Thyroid gland (tissue), 4 donors: ENCODE measurements around the gene RIPOR3. TPM values are rescaled to one million over a fixed set of nuclear protein-coding genes. Genes with fewer than 3 reads are reported as not detected.
"Not testable (repeated sequence)": the region's sequence is repeated elsewhere in the genome, so short reads cannot be mapped to it uniquely, and the experiment has no call there.

Experiments used
- DNase-seq, 2 donors: peaks; one replicate each; pipeline ENCODE4 v3.0.0-alpha.2; 2019
- H3K27ac ChIP-seq, 3 donors: fragments of 200-600 bp; sonication (generic); 1 replicate in 2 of 3; 2 replicates in 1 of 3; pipeline ENCODE4 v1.5.1; 2016 to 2019; ENCODE audit warnings: mild to moderate bottlenecking in 1 of 3, moderate library complexity in 1 of 3
- H3K27me3 ChIP-seq: fragments of 200-600 bp; sonication (generic); one replicate; pipeline ENCODE4 v1.5.1; 2019
- H3K36me3 ChIP-seq, 2 donors: fragments of 200-600 bp; sonication (generic); one replicate each; pipeline ENCODE4 v1.5.1; 2016 to 2019
- H3K4me1 ChIP-seq, 2 donors: fragments of 200-600 bp; sonication (generic); one replicate each; pipeline ENCODE4 v1.5.1; 2017 to 2019
- H3K4me3 ChIP-seq, 3 donors: fragments of 200-600 bp; sonication (generic); replicated peaks in 1 of 3; 1 replicate in 2 of 3; 2 replicates in 1 of 3; pipeline ENCODE4 v1.5.1; 2016; ENCODE audit warnings: mild to moderate bottlenecking in 1 of 3
- H3K9me3 ChIP-seq: fragments of 200-600 bp; sonication (generic); one replicate; pipeline ENCODE4 v1.5.1; 2017
- POLR2A ChIP-seq, 2 donors: fragments of 450-650 bp; IDR thresholded peaks; one replicate each; pipeline ENCODE4 v1.6.1; 2017; ENCODE audit warnings: antibody characterized with exemption in 2 of 2, mild to moderate bottlenecking in 2 of 2, moderate library complexity in 1 of 2
- WGBS, 2 donors: methylation state at CpG; one replicate each; pipeline ENCODE4 v1.1.5; 2017; 5-methylcytosine and 5-hydroxymethylcytosine counted together
- intact Hi-C: fragments of 100-400 bp; cut with DNase I; formaldehyde crosslinking; loops from one replicate; pipeline ENCODE4 v1.15.1; 2023
- total RNA-seq, 4 donors: library from RNA; depleted of rRNA; stranded (reverse); fragments of >200 nt; gene quantifications; one replicate each; pipeline ENCODE4 v1.2.3, GENCODE V29; 2016
- TF ChIP-seq, protein P1 (sequence below), 6 experiments: fragments of 200-600 bp in 3 of 6; fragments of 450-650 bp in 3 of 6; sonication (generic) in 3 of 6; IDR thresholded peaks; one replicate each; pipeline ENCODE4 v1.5.1; 2016 to 2019; ENCODE audit warnings: antibody characterized with exemption in 6 of 6, mild to moderate bottlenecking in 2 of 6, inconsistent platforms in 1 of 6, moderate library complexity in 1 of 6

RIPOR3 gene
- total RNA-seq, 4 donors from 2014 or later, result 6.2 to 23.9 (median 9.5) TPM

GRCh38 chr20:50602432-50603088 lies 88.8 kb downstream of the RIPOR3 start:
- Histone ChIP-seq H3K9me3 (no peaks in the 10 kb centered on the region), H3K27ac (no peak overlapping the region), H3K27me3 (no peaks in the 10 kb centered on the region), H3K4me3 (no peak overlapping the region), H3K4me1 (no peaks in the 10 kb centered on the region), H3K36me3 (no peaks in the 10 kb centered on the region)
- intact Hi-C loops, result no loop called here
- no peak for DNase-seq
- WGBS, 2 donors, result 89 to 94% methylated on average over 6 to 10 of the region's 15 CpGs
- no peak for TF ChIP-seq POLR2A (IDR thresholded peaks at IDR 0.05)
- TF ChIP-seq, protein P1, sequence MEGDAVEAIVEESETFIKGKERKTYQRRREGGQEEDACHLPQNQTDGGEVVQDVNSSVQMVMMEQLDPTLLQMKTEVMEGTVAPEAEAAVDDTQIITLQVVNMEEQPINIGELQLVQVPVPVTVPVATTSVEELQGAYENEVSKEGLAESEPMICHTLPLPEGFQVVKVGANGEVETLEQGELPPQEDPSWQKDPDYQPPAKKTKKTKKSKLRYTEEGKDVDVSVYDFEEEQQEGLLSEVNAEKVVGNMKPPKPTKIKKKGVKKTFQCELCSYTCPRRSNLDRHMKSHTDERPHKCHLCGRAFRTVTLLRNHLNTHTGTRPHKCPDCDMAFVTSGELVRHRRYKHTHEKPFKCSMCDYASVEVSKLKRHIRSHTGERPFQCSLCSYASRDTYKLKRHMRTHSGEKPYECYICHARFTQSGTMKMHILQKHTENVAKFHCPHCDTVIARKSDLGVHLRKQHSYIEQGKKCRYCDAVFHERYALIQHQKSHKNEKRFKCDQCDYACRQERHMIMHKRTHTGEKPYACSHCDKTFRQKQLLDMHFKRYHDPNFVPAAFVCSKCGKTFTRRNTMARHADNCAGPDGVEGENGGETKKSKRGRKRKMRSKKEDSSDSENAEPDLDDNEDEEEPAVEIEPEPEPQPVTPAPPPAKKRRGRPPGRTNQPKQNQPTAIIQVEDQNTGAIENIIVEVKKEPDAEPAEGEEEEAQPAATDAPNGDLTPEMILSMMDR (IDR thresholded peaks at IDR 0.05), result no peak

DNA sequence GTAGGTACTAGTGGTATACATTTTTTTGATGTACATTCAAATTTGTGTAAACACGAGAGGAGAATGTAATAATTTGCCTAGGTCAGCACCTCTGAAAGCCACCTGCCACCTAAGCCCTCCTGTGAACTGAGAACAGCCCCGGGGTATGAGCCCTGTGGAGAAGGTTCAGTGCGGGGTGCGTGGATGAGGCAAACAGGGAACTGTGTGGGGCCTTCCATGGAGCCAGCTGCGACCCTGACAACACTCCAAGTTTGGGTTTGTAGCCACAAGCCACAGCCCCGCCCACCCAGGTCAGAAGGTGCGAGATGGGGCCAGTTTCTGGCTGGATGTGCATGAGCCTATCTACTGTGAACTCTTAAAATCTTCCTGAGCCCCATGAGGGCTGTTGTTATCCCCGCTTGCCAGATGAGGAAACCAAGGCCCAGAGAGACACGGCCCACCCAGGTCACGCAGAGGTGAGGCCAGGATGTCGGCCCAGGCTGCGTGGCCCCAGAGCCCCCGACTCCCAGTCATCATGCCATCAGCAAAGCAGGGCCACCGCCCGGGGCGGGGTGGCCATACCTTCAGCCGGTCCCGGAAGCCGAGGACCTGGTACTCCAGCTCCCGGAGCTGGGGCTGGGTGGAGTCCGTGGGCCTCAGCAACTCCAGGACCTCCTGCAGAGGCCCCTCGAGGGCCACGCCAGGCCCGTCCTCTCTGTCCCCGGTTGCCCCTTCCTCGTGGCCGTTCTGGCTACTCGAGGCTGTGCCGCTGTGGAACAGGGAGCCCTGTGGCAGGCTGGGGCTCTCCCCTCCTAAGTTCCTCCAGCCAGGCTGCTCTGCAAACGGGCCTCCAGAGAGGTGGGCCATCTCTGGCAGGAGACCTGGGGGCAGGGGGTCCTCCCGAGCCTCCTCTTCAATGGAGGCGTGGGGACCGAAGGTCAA lies 89.6 kb downstream of the RIPOR3 start:
- H3K36me3 ChIP-seq, result no peaks in the 10 kb centered on the region
- H3K27ac ChIP-seq, result no peak overlapping the region
- TF ChIP-seq, protein P1 (IDR thresholded peaks at IDR 0.05), result no peak
- no peak for TF ChIP-seq POLR2A (IDR thresholded peaks at IDR 0.05)
- DNase-seq, result no peak
- intact Hi-C loops, result no loop called here
- H3K27me3 ChIP-seq, result no peaks in the 10 kb centered on the region
- no peak overlapping the region for H3K4me3 ChIP-seq
- no peaks in the 10 kb centered on the region for H3K4me1 ChIP-seq
- H3K9me3 ChIP-seq, result no peaks in the 10 kb centered on the region
- WGBS, 2 donors, result 87 to 89% methylated on average over 8 to 12 of the region's 33 CpGs

- no peaks in the 10 kb centered on the region for H3K27me3 ChIP-seq
- TF ChIP-seq POLR2A (IDR thresholded peaks at IDR 0.05), result no peak
- TF ChIP-seq, protein P1 (IDR thresholded peaks at IDR 0.05), result no peak
- no peak for DNase-seq
- no peak overlapping the region for H3K4me3 ChIP-seq
- WGBS, 2 donors, result 81 to 84% methylated on average over 12 of the region's 12 CpGs
- no peaks in the 10 kb centered on the region for H3K4me1 ChIP-seq
- no peak overlapping the region for H3K27ac ChIP-seq
- intact Hi-C loops, result no loop called here
- H3K9me3 ChIP-seq, result no peaks in the 10 kb centered on the region
- no peaks in the 10 kb centered on the region for H3K36me3 ChIP-seq
Measured at GRCh38 chr20:50600281-50600895, 91.0 kb downstream of the RIPOR3 start.

GRCh38 chr20:50598768-50599167 lies 92.6 kb downstream of the RIPOR3 start:
- H3K4me3 ChIP-seq, H3K4me1 ChIP-seq, H3K9me3 ChIP-seq, H3K36me3 ChIP-seq, DNase-seq, H3K27ac ChIP-seq, intact Hi-C loops, H3K27me3 ChIP-seq: not testable (repeated sequence)
- 98 to 99% methylated on average over 5 of the region's 5 CpGs for WGBS, 2 donors

DNA sequence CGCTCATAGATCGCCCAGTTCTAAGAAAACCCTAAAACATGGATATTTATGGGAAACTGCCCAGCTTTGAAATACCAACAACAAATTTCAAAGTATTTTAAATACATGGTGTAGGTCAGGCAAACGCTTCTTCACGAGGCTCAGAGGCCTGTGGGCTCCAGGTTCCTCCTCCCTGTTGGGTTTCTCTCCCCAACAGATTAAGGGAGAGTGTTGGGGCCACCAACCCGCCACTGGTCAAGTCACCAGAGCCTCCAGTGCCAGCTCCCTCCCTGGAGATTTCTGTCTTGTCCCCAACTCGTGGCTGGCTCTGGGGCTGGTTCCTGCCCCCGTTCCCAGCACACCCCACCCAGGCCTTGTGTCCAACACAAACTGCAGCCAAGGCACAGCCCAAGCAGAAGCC lies 93.3 kb downstream of the RIPOR3 start:
- Histone ChIP-seq H3K27me3 (no peaks in the 10 kb centered on the region), H3K27ac (no peak overlapping the region), H3K4me1 (peaks cover 0 to 2% of the 10 kb centered on the region in 2 donors), H3K9me3 (no peaks in the 10 kb centered on the region), H3K36me3 (no peaks in the 10 kb centered on the region), H3K4me3 (no peak overlapping the region)
- WGBS, 2 donors, result 74 to 93% methylated on average over 7 of the region's 7 CpGs
- no peak for TF ChIP-seq POLR2A (IDR thresholded peaks at IDR 0.05)
- TF ChIP-seq, protein P1 (IDR thresholded peaks at IDR 0.05), result no peak
- no peak for DNase-seq
- intact Hi-C loops, result no loop called here
